Measurements from ENCODE around the gene TMEM175.

GRCh38 chr4:992297-993110, 60.2 kb downstream of the TMEM175 start:
- TF ChIP-seq CTCF (IDR thresholded peaks at IDR 0.05) (no peak), POLR2A (IDR thresholded peaks at IDR 0.05) (no peak)

All from prostate gland (tissue), 2 donors.